IMR-90 (cell line): ENCODE data around the gene RBFOX2. TPM values are rescaled to one million over a fixed set of nuclear protein-coding genes. Genes with fewer than 3 reads are reported as not detected.

Experiments
- ATAC-seq: fragments of 200-7000 bp; cut with Tn5 transposase; 2 replicates; pipeline ENCODE4 v1.9.1; 2020; ENCODE audit warnings: low read depth, mild to moderate bottlenecking, moderate library complexity
- BruUV-seq: library from RNA; stranded (reverse); fragments of 400-500 nt; replicated peaks from 2 replicates; lab custom pipeline; 2021; lab: Mats Ljungman, UMichigan
- CTCF ChIA-PET: fragments of 300-600 bp; formaldehyde crosslinking; extraction: SDS; loops from one replicate; lab custom pipeline; 2021; ENCODE audit warnings: antibody characterized with exemption; lab: Yijun Ruan, JAX
- POLR2A ChIA-PET: fragments of 300-600 bp; sonication (Branson Sonifier 250); formaldehyde crosslinking; loops from one replicate; lab custom pipeline; 2022; ENCODE audit warnings: antibody characterized with exemption; ENCODE audit not compliant: unreplicated experiment; lab: Charles Lee
- DNase-seq: peaks from one replicate; pipeline ENCODE4 v3.0.0; 2013
- H2AFZ ChIP-seq: replicated peaks from 2 replicates; pipeline ENCODE3; 2013; ENCODE audit warnings: low read length, mild to moderate bottlenecking; ENCODE audit not compliant: poor library complexity
- H2AK5ac ChIP-seq: 2 replicates; pipeline ENCODE4 v1.6.1; 2013; ENCODE audit warnings: low read depth, low read length, inconsistent platforms
- H2AK9ac ChIP-seq: replicated peaks from 2 replicates; pipeline ENCODE3; 2013; ENCODE audit warnings: mild to moderate bottlenecking, low read depth, low read length, moderate library complexity; ENCODE audit not compliant: poor library complexity
- H2BK120ac ChIP-seq: 2 replicates; pipeline ENCODE4 v1.6.1; 2013; ENCODE audit warnings: low read depth, low read length, inconsistent platforms
- H2BK15ac ChIP-seq: 3 replicates; pipeline ENCODE4 v1.6.1; 2013; ENCODE audit warnings: low read depth, low read length, inconsistent platforms
- H2BK20ac ChIP-seq: 2 replicates; pipeline ENCODE4 v1.6.1; 2013; ENCODE audit warnings: low read depth, mild to moderate bottlenecking, inconsistent platforms, low read length, moderate library complexity
- H2BK5ac ChIP-seq: 2 replicates; pipeline ENCODE4 v1.6.1; 2013; ENCODE audit warnings: mild to moderate bottlenecking, low read depth, low read length, inconsistent platforms; ENCODE audit not compliant: poor library complexity, severe bottlenecking
- H3K14ac ChIP-seq: replicated peaks from 2 replicates; pipeline ENCODE4 v1.6.1; 2013; ENCODE audit warnings: low read depth, low read length, inconsistent platforms
- H3K18ac ChIP-seq: 2 replicates; pipeline ENCODE4 v1.6.1; 2013; ENCODE audit warnings: low read depth, low read length, control low read depth
- H3K23ac ChIP-seq: 2 replicates; pipeline ENCODE4 v1.6.1; 2013; ENCODE audit warnings: low read depth, low read length, inconsistent platforms
- H3K27ac ChIP-seq: 2 replicates; pipeline ENCODE4 v1.5.1; 2013; ENCODE audit warnings: mild to moderate bottlenecking, control low read depth, low read length; ENCODE audit not compliant: insufficient read depth
- H3K27me3 ChIP-seq: 2 replicates; pipeline ENCODE4 v1.6.1; 2013; ENCODE audit warnings: low read length; ENCODE audit not compliant: control insufficient read depth, insufficient read depth
- H3K36me3 ChIP-seq: 2 replicates; pipeline ENCODE4 v1.6.1; 2013; ENCODE audit warnings: low read length, mixed read lengths; ENCODE audit not compliant: control insufficient read depth, insufficient read depth
- H3K4ac ChIP-seq: 2 replicates; pipeline ENCODE4 v1.6.1; 2013; ENCODE audit warnings: low read depth, low read length, inconsistent platforms
- H3K4me1 ChIP-seq: 2 replicates; pipeline ENCODE4 v1.6.1; 2013; ENCODE audit warnings: low read length, mixed read lengths; ENCODE audit not compliant: control insufficient read depth, insufficient read depth
- H3K4me2 ChIP-seq: 2 replicates; pipeline ENCODE4 v1.6.1; 2013; ENCODE audit warnings: low read depth, mild to moderate bottlenecking, control low read depth, low read length, moderate library complexity
- H3K4me3 ChIP-seq: 2 replicates; pipeline ENCODE4 v1.5.1; 2013; ENCODE audit warnings: low read depth, mild to moderate bottlenecking, control low read depth, low read length, moderate library complexity; ENCODE audit not compliant: insufficient read depth
- H3K56ac ChIP-seq: 2 replicates; pipeline ENCODE4 v1.6.1; 2013; ENCODE audit warnings: low read length, inconsistent platforms; ENCODE audit not compliant: insufficient read depth; ENCODE audit errors: extremely low read depth
- H3K79me1 ChIP-seq, 2 experiments: 2 replicates each; pipeline ENCODE4 v1.6.1; 2013; ENCODE audit warnings: low read length in 2 of 2, inconsistent platforms in 1 of 2, low read depth in 1 of 2
- H3K9ac ChIP-seq: 2 replicates; pipeline ENCODE4 v1.6.1; 2013; ENCODE audit warnings: low read depth, low read length, control low read depth
- H3K9me1 ChIP-seq: 2 replicates; pipeline ENCODE4 v1.6.1; 2013; ENCODE audit warnings: low read length, inconsistent platforms; ENCODE audit not compliant: insufficient read depth
- H3K9me3 ChIP-seq: 2 replicates; pipeline ENCODE4 v1.6.1; 2013; ENCODE audit warnings: low read length; ENCODE audit not compliant: control insufficient read depth, insufficient read depth
- H4K20me1 ChIP-seq: 2 replicates; pipeline ENCODE4 v1.6.1; 2013; ENCODE audit warnings: low read length, inconsistent platforms; ENCODE audit not compliant: insufficient read depth
- H4K5ac ChIP-seq: 2 replicates; pipeline ENCODE4 v1.6.1; 2013; ENCODE audit warnings: mild to moderate bottlenecking, low read depth, low read length, control low read depth
- H4K8ac ChIP-seq, 2 experiments: 2 replicates each; pipeline ENCODE4 v1.6.1; 2013; ENCODE audit warnings: low read depth in 2 of 2, low read length in 2 of 2, control low read depth in 1 of 2, inconsistent platforms in 1 of 2
- H4K91ac ChIP-seq: 2 replicates; pipeline ENCODE4 v1.6.1; 2013; ENCODE audit warnings: low read depth, low read length, inconsistent platforms; ENCODE audit not compliant: insufficient read depth
- CEBPB ChIP-seq: IDR thresholded peaks from 2 replicates; pipeline ENCODE4 v1.6.1; 2012; ENCODE audit warnings: low read depth, low read length, improper control_type of control experiment
- MAFK ChIP-seq: IDR thresholded peaks from 2 replicates; pipeline ENCODE4 v1.6.1; 2012; ENCODE audit warnings: low read depth, low read length, improper control_type of control experiment
- NFE2L2 ChIP-seq: fragments of 150-350 bp; IDR thresholded peaks from 2 replicates; pipeline ENCODE4 v1.6.1; 2016; ENCODE audit warnings: low read depth, mild to moderate bottlenecking, low read length
- WGBS, 2 experiments: methylation state at CpG; one replicate each; pipeline versions ENCODE4 v1.1.5 to v1.1.7; 2013; ENCODE audit warnings: missing lambda C conversion rate in 2 of 2; ENCODE audit not compliant: insufficient read length in 1 of 2; ENCODE audit errors: extremely low coverage in 2 of 2; 5-methylcytosine and 5-hydroxymethylcytosine counted together
- dilution Hi-C: fragments of 300-500 bp; cut with HindIII; formaldehyde crosslinking; loops from one replicate; pipeline ENCODE4 v1.14.3; 2018; ENCODE audit warnings: low sequenced_read_pairs; ENCODE audit not compliant: unreplicated experiment
- in situ Hi-C: fragments of 300-500 bp; cut with MboI; formaldehyde crosslinking; loops from 3 replicates; pipeline ENCODE4 v1.14.3; 2019; ENCODE audit warnings: low sequenced_read_pairs, inconsistent platforms, mixed read lengths
- intact Hi-C: fragments of 100-400 bp; cut with micrococcal nuclease; formaldehyde crosslinking; loops from 2 replicates; pipeline ENCODE4 v1.10.0; 2022
- polyA plus RNA-seq, 3 experiments: library from polyadenylated mRNA; depleted of rRNA; stranded (reverse); fragments of >200 nt; gene quantifications; 2 replicates each; pipeline ENCODE4 v1.2.3, GENCODE V29; 2012; ENCODE audit warnings: low replicate concordance in 1 of 3
- total RNA-seq: library from RNA; depleted of rRNA; stranded (reverse); fragments of >200 nt; gene quantifications from 2 replicates; pipeline ENCODE4 v1.2.3, GENCODE V29; 2012
- TF ChIP-seq, protein P1 (sequence below): fragments of 150-350 bp; IDR thresholded peaks from 2 replicates; pipeline ENCODE4 v1.6.1; 2016; ENCODE audit warnings: low read depth, mild to moderate bottlenecking, low read length, moderate library complexity, borderline replicate concordance

RBFOX2 gene
- total and polyA plus RNA-seq, 2 of the 4 experiments (the other 2 are of a cell fraction) = 146 to 178 TPM

DNA sequence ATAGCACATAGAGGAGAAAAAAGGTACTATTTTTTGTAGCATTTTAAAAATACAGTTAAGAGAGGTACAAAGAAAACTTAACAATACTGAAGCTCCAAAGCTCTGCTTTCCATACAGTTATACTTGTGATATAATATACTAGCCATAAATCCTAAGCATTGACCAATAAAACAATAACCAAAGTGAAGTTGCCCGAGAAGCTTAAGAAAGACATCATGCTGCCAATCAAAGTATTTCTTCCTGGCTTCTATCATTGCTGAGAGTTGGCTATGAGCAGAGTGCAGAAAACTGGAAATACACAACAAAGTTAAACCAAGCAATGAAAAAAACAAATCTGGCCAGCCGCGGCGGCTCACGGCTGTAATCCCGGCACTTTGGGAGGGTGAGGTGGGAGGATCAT, 84.2 kb downstream of the RBFOX2 start:
- H3K4me2 ChIP-seq = no peak overlapping the region
- H3K14ac ChIP-seq = no peak overlapping the region
- no peak overlapping the region for H3K4ac ChIP-seq
- H3K9ac ChIP-seq = no peak overlapping the region
- H3K4me3 ChIP-seq = no peak overlapping the region
- dilution Hi-C loops = no loop called here
- H3K79me1 ChIP-seq = peaks cover 16 to 65% of the 10 kb centered on the region in 2 experiments
- no peak overlapping the region for H2AK5ac ChIP-seq
- no peak overlapping the region for H2BK20ac ChIP-seq
- WGBS, 2 experiments = no CpG with 5 or more reads among the region's 6 CpGs
- no peak overlapping the region for H2BK5ac ChIP-seq
- H2BK120ac ChIP-seq = no peak overlapping the region
- ChIA-PET POLR2A (no interaction called here), CTCF (interaction anchor here (0.6 to 1.5 kb wide), 3 partner anchors 9 to 188 kb away, joined by 3 to 4 read pairs (median 3); no protein-coding TSS in a partner anchor)
- no peak overlapping the region for H3K18ac ChIP-seq
- in situ Hi-C loops = no loop called here
- no peaks in the 10 kb centered on the region for H3K36me3 ChIP-seq
- H2AFZ ChIP-seq = no peak overlapping the region
- TF ChIP-seq, protein P1, sequence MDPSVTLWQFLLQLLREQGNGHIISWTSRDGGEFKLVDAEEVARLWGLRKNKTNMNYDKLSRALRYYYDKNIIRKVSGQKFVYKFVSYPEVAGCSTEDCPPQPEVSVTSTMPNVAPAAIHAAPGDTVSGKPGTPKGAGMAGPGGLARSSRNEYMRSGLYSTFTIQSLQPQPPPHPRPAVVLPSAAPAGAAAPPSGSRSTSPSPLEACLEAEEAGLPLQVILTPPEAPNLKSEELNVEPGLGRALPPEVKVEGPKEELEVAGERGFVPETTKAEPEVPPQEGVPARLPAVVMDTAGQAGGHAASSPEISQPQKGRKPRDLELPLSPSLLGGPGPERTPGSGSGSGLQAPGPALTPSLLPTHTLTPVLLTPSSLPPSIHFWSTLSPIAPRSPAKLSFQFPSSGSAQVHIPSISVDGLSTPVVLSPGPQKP = no peak
- TF ChIP-seq CEBPB (no peak), MAFK (no peak), NFE2L2 (no peak)
- DNase-seq (no peak), ATAC-seq (no peak)
- H4K5ac ChIP-seq = no peak overlapping the region
- intact Hi-C loops = no loop called here
- H2AK9ac ChIP-seq = no peak overlapping the region
- peaks cover 2% of the 10 kb centered on the region; the same call in 1 of the 2 replicates for H3K4me1 ChIP-seq
- H3K56ac ChIP-seq = no peak overlapping the region
- no peak overlapping the region for H4K91ac ChIP-seq
- H3K23ac ChIP-seq = no peak overlapping the region
- H3K27ac ChIP-seq = no peak overlapping the region
- no peaks in the 10 kb centered on the region for H3K9me3 ChIP-seq
- no peaks in the 10 kb centered on the region for H3K27me3 ChIP-seq
- no peak overlapping the region for H2BK15ac ChIP-seq
- peaks cover 24% of the 10 kb centered on the region for H4K20me1 ChIP-seq
- H4K8ac ChIP-seq = no peak overlapping the region
- BruUV-seq = no TSS peak
- H3K9me1 ChIP-seq = peaks cover 5% of the 10 kb centered on the region
